ENCODE measurements around the gene NIPSNAP2.
"Not testable (repeated sequence)": the region's sequence is repeated elsewhere in the genome, so short reads cannot be mapped to it uniquely, and the experiment has no call there.

The NIPSNAP2 gene

DNA sequence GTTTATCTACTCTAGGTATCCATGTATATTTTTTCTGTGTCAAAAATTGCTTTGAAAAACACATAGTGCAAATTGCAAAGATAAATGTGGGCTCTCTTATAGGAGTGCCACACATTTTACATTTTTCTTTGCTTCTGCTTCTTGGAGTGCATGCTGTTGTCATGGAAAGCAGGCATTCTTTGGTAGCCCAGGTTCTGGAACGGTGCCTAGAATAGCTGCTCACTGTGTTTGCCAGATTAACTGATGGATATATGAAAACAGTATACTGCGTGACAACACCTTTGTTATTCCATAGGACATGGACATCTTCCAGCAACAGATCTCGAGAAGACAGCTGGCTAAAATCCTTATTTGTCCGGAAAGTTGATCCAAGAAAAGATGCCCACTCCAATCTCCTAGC lies 13.4 kb downstream of the NIPSNAP2 start:
- no peak for DNase-seq

GRCh38 chr7:55980266-55980665 lies 15.9 kb downstream of the NIPSNAP2 start:
- DNase-seq = no peak

- no peak for DNase-seq
Observed at GRCh38 chr7:55983537-55983936, 19.2 kb downstream of the NIPSNAP2 start.

DNA sequence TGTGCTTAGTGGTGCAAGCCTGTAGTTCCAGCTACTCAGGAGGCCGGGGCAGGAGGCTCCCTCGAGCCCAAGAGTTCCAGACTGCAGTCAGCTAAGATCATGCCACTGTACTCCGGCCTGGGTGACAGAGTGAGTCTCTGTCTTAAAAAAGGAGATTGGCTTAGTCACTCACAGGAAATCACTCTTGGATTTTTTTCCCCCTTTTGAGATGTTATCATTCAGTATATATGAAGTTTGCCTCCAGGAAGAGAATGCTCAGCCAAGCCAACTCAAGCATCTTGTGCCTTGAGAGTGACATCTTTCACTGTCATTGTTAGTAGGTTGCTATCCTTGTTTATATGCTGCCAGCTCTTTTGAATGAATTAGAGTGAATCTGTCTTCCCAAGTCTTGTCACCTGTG lies 28.0 kb downstream of the NIPSNAP2 start:
- no peak for DNase-seq

GRCh38 chr7:55996856-55997500 lies 32.6 kb downstream of the NIPSNAP2 start:
- DNase-seq = no peak

- no peak for DNase-seq
Observed at GRCh38 chr7:56003749-56004148, 39.4 kb downstream of the NIPSNAP2 start.

- no peak for DNase-seq
Observed at GRCh38 chr7:56007167-56007652, 42.8 kb downstream of the NIPSNAP2 start.

GRCh38 chr7:56007891-56008290 lies 43.5 kb downstream of the NIPSNAP2 start:
- DNase-seq = no peak

DNA sequence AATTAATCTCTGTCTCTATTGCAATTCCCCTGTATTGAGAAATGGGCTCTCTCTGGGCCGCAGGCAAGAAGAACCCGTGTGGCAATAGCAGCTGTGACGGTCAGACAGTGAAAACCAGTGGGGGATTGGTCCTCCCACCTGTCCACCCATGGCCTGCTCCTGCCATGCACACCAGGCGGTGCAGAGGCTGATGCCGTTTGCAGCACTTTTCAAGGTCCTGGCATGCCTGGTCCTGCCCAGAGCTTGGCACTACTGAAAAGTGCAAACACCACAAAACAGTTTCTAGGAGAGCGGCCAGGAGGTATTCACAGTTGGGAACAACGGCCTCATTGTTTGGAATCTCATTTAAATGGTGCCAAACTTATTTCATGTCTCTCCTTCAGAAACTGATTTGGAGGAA lies 45.3 kb downstream of the NIPSNAP2 start:
- no peak for DNase-seq

DNA sequence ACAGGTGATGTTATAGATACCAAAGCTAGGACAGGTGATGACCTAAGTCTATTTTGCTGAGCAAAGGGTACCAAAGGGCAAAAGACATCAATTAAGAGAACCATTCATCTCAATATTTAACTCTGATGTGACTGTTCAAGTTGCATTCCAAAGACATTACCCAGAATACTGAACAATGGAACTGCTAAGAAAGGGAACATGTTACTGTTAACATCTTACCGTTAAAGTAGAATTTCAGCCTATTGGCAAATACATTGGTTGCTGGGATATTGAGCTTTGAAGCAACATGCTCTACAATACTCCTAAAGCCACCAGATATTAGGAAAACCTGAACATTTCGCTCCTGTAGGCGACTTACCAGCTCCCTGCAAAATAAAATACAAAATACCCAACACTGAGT lies 52.6 kb downstream of the NIPSNAP2 start:
- DNase-seq = not testable (repeated sequence)

GRCh38 chr7:56019501-56019900 lies 55.1 kb downstream of the NIPSNAP2 start:
- no peak for DNase-seq

- no peak for DNase-seq
Observed at GRCh38 chr7:56023500-56023899, 59.1 kb downstream of the NIPSNAP2 start.

- no peak for DNase-seq
Observed at GRCh38 chr7:56026538-56026937, 62.2 kb downstream of the NIPSNAP2 start.

GRCh38 chr7:56028942-56029630 lies 64.7 kb downstream of the NIPSNAP2 start:
- no peak for DNase-seq

DNA sequence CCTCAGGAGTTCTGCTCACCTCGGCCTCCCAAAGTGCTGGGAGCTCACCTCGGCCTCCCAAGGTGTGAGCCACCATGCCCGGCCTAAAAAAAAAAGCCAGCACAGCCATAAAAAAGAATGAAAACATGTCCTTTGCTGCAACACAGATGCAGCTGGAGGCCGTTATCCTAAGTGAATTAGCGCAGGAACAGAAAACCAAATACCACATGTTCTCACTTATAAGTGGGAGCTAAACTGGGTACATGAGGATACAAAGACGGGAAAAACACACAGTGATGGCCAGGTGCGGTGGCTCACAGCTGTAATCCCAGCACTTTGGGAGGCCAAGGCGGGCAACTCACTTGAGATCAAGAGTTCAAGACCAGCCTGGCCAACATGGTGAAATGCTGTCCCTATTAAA lies 66.0 kb downstream of the NIPSNAP2 start:
- DNase-seq = no peak

DNA sequence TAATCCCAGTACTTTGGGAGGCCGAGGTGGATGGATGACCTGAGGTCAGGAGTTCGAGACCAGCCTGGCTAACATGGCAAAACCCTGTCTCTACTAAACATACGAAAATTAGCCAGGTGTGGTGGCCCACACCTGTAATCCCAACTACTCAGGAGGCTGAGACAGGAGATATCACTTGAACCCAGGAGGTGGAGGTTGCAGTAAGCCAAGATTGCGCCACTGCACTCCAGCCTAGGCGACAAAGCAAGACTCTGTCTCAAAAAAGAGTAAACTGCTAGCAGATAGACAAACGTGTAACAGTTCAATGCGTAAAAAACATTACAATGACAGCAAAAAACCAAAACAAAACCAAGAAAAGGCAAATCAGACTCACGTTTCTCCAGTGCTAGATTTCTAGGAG lies 67.2 kb downstream of the NIPSNAP2 start:
- not testable (repeated sequence) for DNase-seq

DNA sequence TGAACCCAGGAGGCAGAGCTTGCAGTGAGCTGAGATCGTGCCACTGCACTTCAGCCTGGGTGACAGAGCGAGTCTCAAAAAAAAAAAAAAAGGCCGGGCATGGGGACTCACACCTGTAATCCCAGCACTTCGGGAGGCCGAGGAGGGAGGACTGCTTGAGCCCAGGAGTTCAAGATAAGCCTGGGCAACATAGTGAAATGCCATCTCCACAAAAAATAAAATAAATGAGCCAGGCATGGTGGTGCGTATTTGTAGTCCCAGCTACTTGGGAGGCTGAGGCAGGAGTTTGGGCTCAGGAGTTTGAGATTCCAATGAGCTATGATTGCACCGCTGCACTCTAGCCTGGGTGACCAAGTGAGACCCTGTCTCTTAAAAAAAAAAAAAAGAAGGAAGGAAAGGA lies 68.2 kb downstream of the NIPSNAP2 start:
- DNase-seq = not testable (repeated sequence)

- peak; percentile 87 for DNase-seq
Observed at GRCh38 chr7:56033671-56034432, 69.5 kb downstream of the NIPSNAP2 start.

DNA sequence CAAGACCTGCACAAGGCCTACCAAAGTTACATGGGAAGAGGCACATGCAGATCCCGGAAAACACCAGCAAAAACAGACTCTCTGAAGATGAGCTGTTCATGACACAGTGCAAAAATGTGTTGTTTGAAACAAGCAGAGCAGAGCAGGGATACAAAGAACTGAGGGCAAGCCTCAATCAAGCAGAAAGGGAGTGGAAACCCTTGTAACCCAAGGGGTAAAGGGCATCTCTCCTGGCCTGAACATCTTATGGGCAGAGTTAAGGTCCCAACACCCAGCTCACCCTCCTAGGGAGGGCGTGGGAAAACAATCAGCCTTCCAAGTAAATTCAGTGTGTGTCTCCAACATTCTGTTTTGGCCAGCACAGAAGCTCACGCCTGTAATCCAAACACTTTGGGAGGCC lies 76.3 kb downstream of the NIPSNAP2 start:
- DNase-seq = no peak

- not testable (repeated sequence) for DNase-seq
Observed at GRCh38 chr7:56045758-56046157, 81.4 kb downstream of the NIPSNAP2 start.

- DNase-seq = no peak
Observed at GRCh38 chr7:56046721-56047445, 82.5 kb downstream of the NIPSNAP2 start.

DNA sequence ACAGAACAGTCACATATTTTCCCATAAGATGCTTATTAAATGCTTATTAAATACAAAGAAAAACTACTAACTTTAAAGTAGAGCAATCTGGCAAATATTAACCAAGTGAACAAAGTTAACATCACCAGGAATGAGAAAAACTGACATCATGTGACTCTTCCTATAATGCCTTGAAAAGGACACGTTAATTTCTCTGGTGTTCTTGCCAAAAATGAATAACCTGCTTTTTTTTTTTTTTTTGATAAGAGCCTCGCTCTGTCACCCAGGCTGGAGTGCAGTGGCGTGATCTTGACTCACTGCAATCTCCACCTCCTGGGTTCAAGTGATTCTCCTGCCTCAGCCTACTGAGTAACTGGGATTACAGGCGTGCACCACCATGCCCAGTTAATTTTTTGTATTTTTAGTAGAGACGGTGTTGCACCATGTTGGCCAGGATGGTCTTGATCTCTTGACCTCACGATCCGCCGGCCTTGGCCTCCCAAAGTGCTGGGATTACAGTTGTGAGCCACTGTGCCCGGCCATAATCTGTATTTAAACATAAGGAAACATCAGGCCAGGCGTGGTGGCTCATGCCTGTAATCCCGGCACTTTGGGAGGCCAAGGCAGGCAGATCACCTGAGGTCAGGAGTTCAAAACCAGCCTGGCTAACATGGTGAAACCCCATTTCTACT lies 83.2 kb downstream of the NIPSNAP2 start:
- DNase-seq = not testable (repeated sequence)

GRCh38 chr7:56048245-56048644 lies 83.9 kb downstream of the NIPSNAP2 start:
- no peak for DNase-seq

Measured in activated effector memory CD4-positive, alpha-beta T cell treated with anti-CD3 and anti-CD28 coated beads, Interleukin-2, amount 50 U/mL, for 16 hours (primary cell).